ENCODE data around the gene OR10D3. TPM values are rescaled to one million over a fixed set of nuclear protein-coding genes. Genes with fewer than 3 reads are reported as not detected.

Gene OR10D3
- polyA plus RNA-seq, 1 of the 3 experiments (the other 2 are of a cell fraction), result not detected

DNA sequence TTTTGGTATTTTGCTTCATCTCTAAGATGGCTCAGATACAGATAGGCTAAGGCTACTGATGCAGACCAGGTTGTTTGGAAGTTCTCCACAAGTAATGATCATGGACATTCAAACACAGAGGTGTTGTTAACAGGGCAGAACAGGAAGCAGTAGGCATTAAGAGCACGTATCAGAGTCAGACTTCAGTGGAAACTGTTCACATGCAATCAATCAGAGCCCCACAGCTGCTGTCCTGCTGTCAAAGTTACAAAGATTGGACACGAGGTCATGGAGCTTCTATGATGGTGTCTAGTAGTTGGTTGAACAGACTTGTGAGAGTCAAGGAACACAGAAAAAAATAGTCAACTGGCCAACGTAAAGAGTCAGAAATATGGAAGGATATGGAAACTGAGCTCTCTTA is 19.8 kb downstream of the OR10D3 start:
- no peaks in the 10 kb centered on the region for H4K20me1 ChIP-seq (ENCODE audit: insufficient read depth)
- ChIA-PET CTCF (interaction anchor here (1.0 kb wide), 1 partner anchor 131 kb away, joined by 3 read pairs; no protein-coding TSS in a partner anchor), POLR2A (no interaction called here)

GRCh38 chr11:124204008-124204407 is 20.9 kb downstream of the OR10D3 start:
- Histone ChIP-seq H3K36me3 (replicated peaks in 1 of 2; ENCODE audit: control insufficient read depth in 1 of 2, insufficient read depth in 2 of 2, low read length in 1 of 2) (no peaks in the 10 kb centered on the region), H3K27ac (ENCODE audit: low read depth in 2 of 2, low read length in 1 of 2) (no peak overlapping the region), H3K9ac (no peak overlapping the region), H3K4me1 (ENCODE audit: control insufficient read depth in 1 of 2, insufficient read depth in 2 of 2, low read depth in 1 of 2, low read length in 1 of 2) (no peaks in the 10 kb centered on the region), H3K27me3 (ENCODE audit: insufficient read depth) (peaks cover 18% of the 10 kb centered on the region; the same call in 1 of the 2 replicates), H3K9me2 (no peaks in the 10 kb centered on the region), H2AFZ (ENCODE audit: low read depth) (no peak overlapping the region), H3K9me3 (no peaks in the 10 kb centered on the region), H3K4me2 (no peak overlapping the region), H4K20me1 (ENCODE audit: insufficient read depth) (no peaks in the 10 kb centered on the region), H3F3A (replicated peaks; ENCODE audit: insufficient read depth) (no peaks in the 10 kb centered on the region), H3K79me2 (ENCODE audit: insufficient read depth) (no peaks in the 10 kb centered on the region), H3K4me3 (ENCODE audit: low read depth in 2 of 2, low read length in 1 of 2) (no peak overlapping the region)
- POLR2A ChIA-PET, result no interaction called here
- no peak for DNase-seq
- CTCF ChIA-PET, result interaction anchor here (0.6 kb wide), 1 partner anchor 44 kb away, joined by 3 read pairs; no protein-coding TSS in a partner anchor
- WGBS (ENCODE audit: low lambda C conversion rate), result 17% methylated on average over 3 of the region's 5 CpGs
- TF ChIP-seq MXI1 (IDR thresholded peaks at IDR 0.05; ENCODE audit: low read depth, low read length), result no peak
- no peak for TF ChIP-seq FOXM1 (IDR thresholded peaks at IDR 0.05; ENCODE audit: low read depth)
- TF ChIP-seq JUND (IDR thresholded peaks at IDR 0.05), result no peak
- TF ChIP-seq CHD2 (IDR thresholded peaks at IDR 0.05; ENCODE audit: low read length, partially characterized antibody), result no peak
- no peak for TF ChIP-seq NRF1 (IDR thresholded peaks at IDR 0.05; ENCODE audit: low read depth, low read length)
- TF ChIP-seq TAF1 (IDR thresholded peaks at IDR 0.05; ENCODE audit: borderline replicate concordance, low read depth, low read length), result no peak
- no peak for TF ChIP-seq EP300 (IDR thresholded peaks at IDR 0.05; ENCODE audit: borderline replicate concordance in 1 of 2, low read depth in 1 of 2, low read length in 1 of 2)
- no peak for TF ChIP-seq USF2 (IDR thresholded peaks at IDR 0.05; ENCODE audit: borderline replicate concordance, low read depth, low read length)
- TF ChIP-seq, protein P1, sequence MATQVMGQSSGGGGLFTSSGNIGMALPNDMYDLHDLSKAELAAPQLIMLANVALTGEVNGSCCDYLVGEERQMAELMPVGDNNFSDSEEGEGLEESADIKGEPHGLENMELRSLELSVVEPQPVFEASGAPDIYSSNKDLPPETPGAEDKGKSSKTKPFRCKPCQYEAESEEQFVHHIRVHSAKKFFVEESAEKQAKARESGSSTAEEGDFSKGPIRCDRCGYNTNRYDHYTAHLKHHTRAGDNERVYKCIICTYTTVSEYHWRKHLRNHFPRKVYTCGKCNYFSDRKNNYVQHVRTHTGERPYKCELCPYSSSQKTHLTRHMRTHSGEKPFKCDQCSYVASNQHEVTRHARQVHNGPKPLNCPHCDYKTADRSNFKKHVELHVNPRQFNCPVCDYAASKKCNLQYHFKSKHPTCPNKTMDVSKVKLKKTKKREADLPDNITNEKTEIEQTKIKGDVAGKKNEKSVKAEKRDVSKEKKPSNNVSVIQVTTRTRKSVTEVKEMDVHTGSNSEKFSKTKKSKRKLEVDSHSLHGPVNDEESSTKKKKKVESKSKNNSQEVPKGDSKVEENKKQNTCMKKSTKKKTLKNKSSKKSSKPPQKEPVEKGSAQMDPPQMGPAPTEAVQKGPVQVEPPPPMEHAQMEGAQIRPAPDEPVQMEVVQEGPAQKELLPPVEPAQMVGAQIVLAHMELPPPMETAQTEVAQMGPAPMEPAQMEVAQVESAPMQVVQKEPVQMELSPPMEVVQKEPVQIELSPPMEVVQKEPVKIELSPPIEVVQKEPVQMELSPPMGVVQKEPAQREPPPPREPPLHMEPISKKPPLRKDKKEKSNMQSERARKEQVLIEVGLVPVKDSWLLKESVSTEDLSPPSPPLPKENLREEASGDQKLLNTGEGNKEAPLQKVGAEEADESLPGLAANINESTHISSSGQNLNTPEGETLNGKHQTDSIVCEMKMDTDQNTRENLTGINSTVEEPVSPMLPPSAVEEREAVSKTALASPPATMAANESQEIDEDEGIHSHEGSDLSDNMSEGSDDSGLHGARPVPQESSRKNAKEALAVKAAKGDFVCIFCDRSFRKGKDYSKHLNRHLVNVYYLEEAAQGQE (IDR thresholded peaks at IDR 0.05; ENCODE audit: low read depth, low read length), result no peak

More for the DNA sequence above, 19.8 kb downstream of the OR10D3 start:
- WGBS (ENCODE audit: low lambda C conversion rate), result 4% methylated on average over 3 of the region's 3 CpGs
- H3F3A ChIP-seq (replicated peaks; ENCODE audit: insufficient read depth), result no peaks in the 10 kb centered on the region
- no peak overlapping the region for H3K27ac ChIP-seq (ENCODE audit: low read depth in 2 of 2, low read length in 1 of 2)
- H3K36me3 ChIP-seq (replicated peaks in 1 of 2; ENCODE audit: control insufficient read depth in 1 of 2, insufficient read depth in 2 of 2, low read length in 1 of 2), result no peaks in the 10 kb centered on the region
- no peak overlapping the region for H3K4me3 ChIP-seq (ENCODE audit: low read depth in 2 of 2, low read length in 1 of 2)
- no peaks in the 10 kb centered on the region for H3K79me2 ChIP-seq (ENCODE audit: insufficient read depth)
- no peaks in the 10 kb centered on the region for H3K9me2 ChIP-seq
- H3K27me3 ChIP-seq (ENCODE audit: insufficient read depth), result peaks cover 18% of the 10 kb centered on the region; the same call in 1 of the 2 replicates
- H3K9ac ChIP-seq, result no peak overlapping the region
- DNase-seq, result no peak
- H3K9me3 ChIP-seq, result no peaks in the 10 kb centered on the region
- TF ChIP-seq USF1 (IDR thresholded peaks at IDR 0.05; ENCODE audit: borderline replicate concordance, low read depth) (no peak), ELF1 (IDR thresholded peaks at IDR 0.05) (no peak), RCOR1 (IDR thresholded peaks at IDR 0.05; ENCODE audit: low read length) (no peak), RFX5 (IDR thresholded peaks at IDR 0.05; ENCODE audit: low read length) (no peak), CTCF (IDR thresholded peaks at IDR 0.05) (no peak), SIN3A (IDR thresholded peaks at IDR 0.05; ENCODE audit: borderline replicate concordance, low read depth, low read length) (no peak), USF2 (IDR thresholded peaks at IDR 0.05; ENCODE audit: borderline replicate concordance, low read depth, low read length) (no peak)
- H2AFZ ChIP-seq (ENCODE audit: low read depth), result no peak overlapping the region
- no peak overlapping the region for H3K4me2 ChIP-seq
- no peaks in the 10 kb centered on the region for H3K4me1 ChIP-seq (ENCODE audit: control insufficient read depth in 1 of 2, insufficient read depth in 2 of 2, low read depth in 1 of 2, low read length in 1 of 2)

All from SK-N-SH (cell line).